ENCODE measurements around the gene MLH3. TPM values are rescaled to one million over a fixed set of nuclear protein-coding genes. Genes with fewer than 3 reads are reported as not detected.
A peak's percentile ranks its signal among the peaks of the same experiment; 100 is the strongest.

The MLH3 gene
- total and polyA plus RNA-seq, 2 donors (not counting 1 experiment from before 2014, with no cell fraction given), result 12.2 to 53.8 TPM

GRCh38 chr14:75088566-75089373, 37.5 kb upstream of the MLH3 start:
- no peaks in the 10 kb centered on the region for H4K20me1 ChIP-seq (ENCODE audit: control insufficient read depth, extremely low read depth, insufficient read depth, low read length)
- H3K36me3 ChIP-seq (ENCODE audit: control insufficient read depth, insufficient read depth, low read length), result peaks cover 6% of the 10 kb centered on the region

GRCh38 chr14:75088153-75088552, 36.9 kb upstream of the MLH3 start:
- Histone ChIP-seq H3K27me3 (ENCODE audit: control insufficient read depth, insufficient read depth, low read length) (no peaks in the 10 kb centered on the region), H3K4me2 (ENCODE audit: extremely low read depth, insufficient read depth, low read length) (no peak overlapping the region), H3K36me3 (ENCODE audit: control insufficient read depth, insufficient read depth, low read length) (peaks cover 6% of the 10 kb centered on the region), H2AFZ (ENCODE audit: low read length) (no peak overlapping the region), H3K4me3 (replicated peaks in 1 of 4; ENCODE audit: control extremely low read depth in 1 of 4, insufficient read depth in 1 of 4, low read depth in 3 of 4, low read length in 4 of 4) (no peak overlapping the region), H3K27ac (ENCODE audit: insufficient read depth, low read length) (no peak overlapping the region), H3K79me2 (ENCODE audit: control insufficient read depth, insufficient read depth, low read length) (no peaks in the 10 kb centered on the region), H4K20me1 (ENCODE audit: control insufficient read depth, extremely low read depth, insufficient read depth, low read length) (no peaks in the 10 kb centered on the region), H3K9me3 (ENCODE audit: control insufficient read depth, insufficient read depth, low read depth, low read length) (no peaks in the 10 kb centered on the region), H3K4me1 (ENCODE audit: control insufficient read depth, extremely low read depth, insufficient read depth, low read length) (no peaks in the 10 kb centered on the region), H3K9ac (ENCODE audit: insufficient read depth, low read length) (no peak overlapping the region)
- TF ChIP-seq EZH2 (IDR thresholded peaks at IDR 0.05; ENCODE audit: low read length, missing control alignments), result no peak
- no peak for TF ChIP-seq CTCF (conservative IDR thresholded peaks at IDR 0.05 in 1 of 2, IDR thresholded peaks at IDR 0.05 in 1 of 2; ENCODE audit: low read depth in 1 of 2, low read length in 2 of 2)
- no peak for DNase-seq (ENCODE audit: low read depth in 2 of 2)

More at GRCh38 chr14:75088566-75089373, 37.5 kb upstream of the MLH3 start:
- peak; percentile 36 to 70 for DNase-seq (ENCODE audit: low read depth in 2 of 2)
- Histone ChIP-seq H2AFZ (ENCODE audit: low read length) (no peak overlapping the region), H3K27me3 (ENCODE audit: control insufficient read depth, insufficient read depth, low read length) (no peaks in the 10 kb centered on the region), H3K9me3 (ENCODE audit: control insufficient read depth, insufficient read depth, low read depth, low read length) (no peaks in the 10 kb centered on the region), H3K9ac (ENCODE audit: insufficient read depth, low read length) (no peak overlapping the region), H3K4me2 (ENCODE audit: extremely low read depth, insufficient read depth, low read length) (no peak overlapping the region), H3K79me2 (ENCODE audit: control insufficient read depth, insufficient read depth, low read length) (no peaks in the 10 kb centered on the region), H3K4me3 (replicated peaks in 1 of 4; ENCODE audit: control extremely low read depth in 1 of 4, insufficient read depth in 1 of 4, low read depth in 3 of 4, low read length in 4 of 4) (no peak overlapping the region), H3K4me1 (ENCODE audit: control insufficient read depth, extremely low read depth, insufficient read depth, low read length) (no peaks in the 10 kb centered on the region), H3K27ac (ENCODE audit: insufficient read depth, low read length) (no peak overlapping the region)
- TF ChIP-seq EZH2 (IDR thresholded peaks at IDR 0.05; ENCODE audit: low read length, missing control alignments), result no peak
- peak; percentile 78 to 89 for TF ChIP-seq CTCF (conservative IDR thresholded peaks at IDR 0.05 in 1 of 2, IDR thresholded peaks at IDR 0.05 in 1 of 2; ENCODE audit: low read depth in 1 of 2, low read length in 2 of 2)

GRCh38 chr14:75084513-75084912, 33.2 kb upstream of the MLH3 start:
- H3K9me3 ChIP-seq (ENCODE audit: control insufficient read depth, insufficient read depth, low read depth, low read length), result no peaks in the 10 kb centered on the region
- H3K79me2 ChIP-seq (ENCODE audit: control insufficient read depth, insufficient read depth, low read length), result no peaks in the 10 kb centered on the region
- H3K9ac ChIP-seq (ENCODE audit: insufficient read depth, low read length), result no peak overlapping the region
- H4K20me1 ChIP-seq (ENCODE audit: control insufficient read depth, extremely low read depth, insufficient read depth, low read length), result no peaks in the 10 kb centered on the region
- no peaks in the 10 kb centered on the region for H3K4me1 ChIP-seq (ENCODE audit: control insufficient read depth, extremely low read depth, insufficient read depth, low read length)
- no peak for TF ChIP-seq CTCF (conservative IDR thresholded peaks at IDR 0.05 in 1 of 2, IDR thresholded peaks at IDR 0.05 in 1 of 2; ENCODE audit: low read depth in 1 of 2, low read length in 2 of 2)
- TF ChIP-seq EZH2 (IDR thresholded peaks at IDR 0.05; ENCODE audit: low read length, missing control alignments), result no peak
- peaks cover 6% of the 10 kb centered on the region for H3K36me3 ChIP-seq (ENCODE audit: control insufficient read depth, insufficient read depth, low read length)
- H3K4me2 ChIP-seq (ENCODE audit: extremely low read depth, insufficient read depth, low read length), result no peak overlapping the region
- H3K4me3 ChIP-seq (replicated peaks in 1 of 4; ENCODE audit: control extremely low read depth in 1 of 4, insufficient read depth in 1 of 4, low read depth in 3 of 4, low read length in 4 of 4), result no peak overlapping the region
- no peak for DNase-seq (ENCODE audit: low read depth in 2 of 2)
- H3K27ac ChIP-seq (ENCODE audit: insufficient read depth, low read length), result no peak overlapping the region
- no peak overlapping the region for H2AFZ ChIP-seq (ENCODE audit: low read length)
- H3K27me3 ChIP-seq (ENCODE audit: control insufficient read depth, insufficient read depth, low read length), result no peaks in the 10 kb centered on the region

Measured in fibroblast of lung (primary cell).